Activated naive CD8-positive, alpha-beta T cell treated with anti-CD3 and anti-CD28 coated beads, Interleukin-2, amount 10 ng/mL, durations not matched to agents 7 days and 5 days (primary cell): Measurements from ENCODE around the gene PCNX2. TPM values are rescaled to one million over a fixed set of nuclear protein-coding genes. Genes with fewer than 3 reads are reported as not detected.
"Not testable (repeated sequence)": the region's sequence is repeated elsewhere in the genome, so short reads cannot be mapped to it uniquely, and the experiment has no call there.

ENCODE experiments used
- ATAC-seq: fragments of 150-1000 bp; cut with Tn5 transposase; one replicate; pipeline ENCODE4 v1.10.0; 2021; ENCODE audit warnings: low read depth, moderate library complexity
- POLR2A ChIA-PET: fragments of 350-600 bp; sonication (Branson Sonifier 250); formaldehyde crosslinking; loops from one replicate; lab custom pipeline; 2021; ENCODE audit warnings: antibody characterized with exemption; lab: Charles Lee
- DNase-seq: peaks from one replicate; pipeline ENCODE4 v3.0.0; 2021
- H3K27ac Mint-ChIP-seq: one replicate; pipeline ENCODE4 v1.8.0; 2022; ENCODE audit warnings: mild to moderate bottlenecking, mixed read lengths
- H3K27me3 Mint-ChIP-seq: one replicate; pipeline ENCODE4 v1.8.0; 2022; ENCODE audit warnings: mild to moderate bottlenecking, moderate library complexity, mixed read lengths
- H3K36me3 Mint-ChIP-seq: one replicate; pipeline ENCODE4 v1.8.0; 2021; ENCODE audit warnings: mild to moderate bottlenecking, mixed read lengths
- H3K4me1 Mint-ChIP-seq: one replicate; pipeline ENCODE4 v1.8.0; 2021; ENCODE audit warnings: mixed read lengths
- H3K4me3 Mint-ChIP-seq: one replicate; pipeline ENCODE4 v1.8.0; 2022; ENCODE audit warnings: mild to moderate bottlenecking, moderate library complexity, mixed read lengths
- H3K9me3 Mint-ChIP-seq: one replicate; pipeline ENCODE4 v1.8.0; 2021; ENCODE audit warnings: mixed read lengths
- total RNA-seq, 2 experiments: library from RNA; stranded (reverse); gene quantifications; one replicate each; pipeline ENCODE4 v1.2.3, GENCODE V29; 2021

Gene PCNX2
- total RNA-seq, 2 experiments from 2014 or later = 43.9 to 49.4 TPM

DNA sequence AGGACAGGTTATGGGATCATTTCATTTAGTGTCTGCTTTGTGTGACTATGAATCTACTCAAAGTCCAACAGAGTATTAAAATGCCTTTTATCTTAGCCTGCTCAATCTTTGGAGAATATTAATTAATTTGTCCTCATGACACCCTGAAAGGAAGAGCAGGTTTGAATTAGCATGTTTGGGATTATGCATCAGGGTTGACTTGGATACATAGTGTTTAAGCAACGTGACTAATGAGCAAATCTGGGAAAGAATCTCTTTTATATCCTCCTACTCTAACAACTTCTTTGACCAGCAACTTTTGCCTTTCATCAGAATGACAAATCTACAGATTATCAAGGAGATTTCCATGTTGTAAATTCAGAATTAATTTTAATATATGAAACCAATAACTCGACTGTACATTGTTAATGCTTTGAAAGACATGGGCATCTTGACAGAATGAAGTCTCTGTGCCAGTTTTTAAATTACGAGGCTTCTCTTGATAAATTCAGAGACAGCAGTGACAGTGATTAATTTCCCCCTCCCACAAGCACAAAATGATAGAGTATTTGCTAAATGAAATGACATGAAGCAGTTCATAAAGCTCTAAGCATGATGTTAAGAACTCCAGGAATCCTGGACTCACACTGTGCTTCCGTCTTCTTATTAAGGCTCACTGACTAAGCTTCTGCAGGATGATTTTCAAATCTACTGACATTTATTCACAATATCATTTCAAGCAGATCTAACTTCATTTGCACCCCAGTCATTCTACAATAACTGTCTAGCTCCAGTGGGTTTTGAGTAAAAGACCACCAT, 156.5 kb downstream of the PCNX2 start:
- H3K4me3 Mint-ChIP-seq = no peak overlapping the region
- ATAC-seq (no peak), DNase-seq (no peak)
- no peaks in the 10 kb centered on the region for H3K27me3 Mint-ChIP-seq
- no peaks in the 10 kb centered on the region for H3K4me1 Mint-ChIP-seq
- H3K36me3 Mint-ChIP-seq = peaks cover 9% of the 10 kb centered on the region
- POLR2A ChIA-PET = no interaction called here
- H3K9me3 Mint-ChIP-seq = no peaks in the 10 kb centered on the region
- H3K27ac Mint-ChIP-seq = no peak overlapping the region

DNA sequence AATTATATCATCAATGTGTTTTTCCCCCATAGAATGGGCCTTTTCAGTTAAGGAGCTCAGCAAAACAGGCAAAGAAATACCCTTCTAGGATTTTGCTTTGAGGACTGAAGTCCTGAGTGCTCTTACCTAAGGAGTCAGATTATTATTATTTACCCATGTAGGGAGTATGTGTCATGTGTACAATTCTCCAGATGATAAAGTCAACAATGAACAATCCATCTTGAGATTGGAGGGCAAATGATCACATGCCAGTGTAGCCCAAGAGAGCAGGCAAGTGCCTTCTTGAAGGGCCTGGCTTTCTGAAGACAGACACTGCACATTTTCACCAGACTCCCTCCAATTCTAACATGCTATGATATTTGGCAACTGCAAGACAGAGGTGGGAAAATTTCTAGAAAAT, 159.7 kb downstream of the PCNX2 start:
- POLR2A ChIA-PET = no interaction called here
- Mint-ChIP-seq H3K27ac (no peak overlapping the region), H3K9me3 (no peaks in the 10 kb centered on the region), H3K4me3 (no peak overlapping the region), H3K27me3 (no peaks in the 10 kb centered on the region), H3K4me1 (no peaks in the 10 kb centered on the region), H3K36me3 (peaks cover 25% of the 10 kb centered on the region)
- DNase-seq (no peak), ATAC-seq (no peak)

DNA sequence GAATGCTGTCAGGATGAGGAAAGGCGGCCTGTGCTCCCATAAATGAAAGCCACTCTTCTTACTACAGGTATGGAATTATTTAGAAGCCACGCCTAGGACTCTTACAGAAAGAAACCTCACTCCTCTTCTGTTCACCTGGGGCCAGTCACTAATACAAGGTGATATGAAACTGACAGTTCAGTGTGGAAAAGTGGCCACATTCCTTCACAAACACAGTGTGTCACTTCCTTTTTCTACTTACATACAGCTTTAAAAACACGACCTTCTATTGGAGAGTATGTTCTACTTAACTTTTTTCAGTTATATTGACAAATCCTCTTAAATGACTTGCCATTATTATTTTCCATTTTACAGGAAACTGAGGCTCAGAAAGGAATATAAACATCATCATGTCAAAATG, 163.1 kb downstream of the PCNX2 start:
- Mint-ChIP-seq H3K27ac (no peak overlapping the region), H3K36me3 (peaks cover 27% of the 10 kb centered on the region), H3K27me3 (no peaks in the 10 kb centered on the region), H3K4me3 (no peak overlapping the region), H3K9me3 (no peaks in the 10 kb centered on the region), H3K4me1 (no peaks in the 10 kb centered on the region)
- POLR2A ChIA-PET = no interaction called here
- no peak for DNase-seq
- ATAC-seq = no peak

DNA sequence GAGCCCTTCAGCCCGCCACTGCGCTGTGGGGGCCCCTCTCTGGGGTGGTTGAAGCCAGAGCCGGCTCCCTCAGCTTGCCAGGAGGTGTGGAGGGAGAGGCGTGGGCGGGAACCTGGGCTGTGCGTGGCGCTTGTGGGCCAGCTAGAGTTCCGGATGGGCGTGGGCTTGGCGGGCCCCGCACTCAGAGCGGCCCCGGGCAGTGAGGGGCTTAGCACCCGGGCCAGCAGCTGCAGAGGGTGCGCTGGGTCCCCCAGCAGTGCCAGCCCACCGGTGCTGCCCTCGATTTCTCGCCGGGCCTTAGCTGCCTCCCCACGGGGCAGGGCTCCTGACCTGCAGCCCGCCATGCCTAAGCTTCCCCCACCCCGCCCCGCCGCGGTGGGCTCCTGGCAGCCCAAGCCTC, 166.5 kb downstream of the PCNX2 start:
- H3K36me3 Mint-ChIP-seq = peaks cover 28% of the 10 kb centered on the region
- H3K27me3 Mint-ChIP-seq, H3K27ac Mint-ChIP-seq, DNase-seq, POLR2A ChIA-PET, H3K9me3 Mint-ChIP-seq, H3K4me3 Mint-ChIP-seq, ATAC-seq, H3K4me1 Mint-ChIP-seq: not testable (repeated sequence)

DNA sequence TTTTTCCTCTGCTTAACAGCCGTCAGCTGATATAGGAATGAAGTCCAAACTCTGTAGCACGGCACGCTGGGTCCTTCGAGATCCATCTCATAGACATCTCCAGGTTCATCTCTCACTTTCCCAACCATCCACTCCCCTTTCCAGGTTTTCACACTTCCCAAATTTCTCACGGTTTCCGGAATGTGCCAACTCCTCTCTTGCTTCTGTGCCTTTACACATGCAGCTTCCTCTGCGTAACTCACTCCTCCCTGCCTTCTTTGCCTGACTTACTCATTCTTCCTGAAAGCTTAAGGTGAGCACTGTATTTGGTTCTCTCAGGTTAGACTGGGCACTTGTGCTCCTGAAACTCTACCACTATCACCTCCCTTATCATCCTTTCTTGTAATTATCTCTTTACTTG, 168.4 kb downstream of the PCNX2 start:
- Mint-ChIP-seq H3K27ac (no peak overlapping the region), H3K9me3 (no peaks in the 10 kb centered on the region), H3K4me3 (no peak overlapping the region), H3K4me1 (no peaks in the 10 kb centered on the region), H3K27me3 (no peaks in the 10 kb centered on the region), H3K36me3 (peaks cover 17% of the 10 kb centered on the region)
- DNase-seq (no peak), ATAC-seq (no peak)
- POLR2A ChIA-PET = no interaction called here

DNA sequence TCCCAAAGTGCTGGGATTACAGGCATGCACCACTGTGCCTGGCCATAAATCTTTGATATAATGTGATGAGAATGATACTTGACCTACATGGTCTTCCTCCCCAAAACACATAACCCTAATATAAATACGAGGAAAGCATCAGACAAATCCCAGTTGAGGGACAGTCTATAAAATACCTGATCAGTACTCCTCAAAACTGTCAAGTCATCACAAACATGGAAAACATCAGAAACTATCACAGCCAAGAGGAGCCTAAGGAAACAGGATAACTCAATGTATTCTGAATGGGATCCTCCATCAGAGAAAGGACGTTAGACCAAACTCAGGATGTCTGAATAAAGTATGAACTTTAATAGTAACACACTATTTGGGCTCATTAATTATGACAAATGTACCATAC, 172.7 kb downstream of the PCNX2 start:
- POLR2A ChIA-PET = no interaction called here
- DNase-seq (no peak), ATAC-seq (no peak)
- no peaks in the 10 kb centered on the region for H3K27me3 Mint-ChIP-seq
- no peak overlapping the region for H3K27ac Mint-ChIP-seq
- no peaks in the 10 kb centered on the region for H3K4me1 Mint-ChIP-seq
- H3K9me3 Mint-ChIP-seq = peaks cover 1% of the 10 kb centered on the region
- H3K36me3 Mint-ChIP-seq = peaks cover 14% of the 10 kb centered on the region
- H3K4me3 Mint-ChIP-seq = no peak overlapping the region

DNA sequence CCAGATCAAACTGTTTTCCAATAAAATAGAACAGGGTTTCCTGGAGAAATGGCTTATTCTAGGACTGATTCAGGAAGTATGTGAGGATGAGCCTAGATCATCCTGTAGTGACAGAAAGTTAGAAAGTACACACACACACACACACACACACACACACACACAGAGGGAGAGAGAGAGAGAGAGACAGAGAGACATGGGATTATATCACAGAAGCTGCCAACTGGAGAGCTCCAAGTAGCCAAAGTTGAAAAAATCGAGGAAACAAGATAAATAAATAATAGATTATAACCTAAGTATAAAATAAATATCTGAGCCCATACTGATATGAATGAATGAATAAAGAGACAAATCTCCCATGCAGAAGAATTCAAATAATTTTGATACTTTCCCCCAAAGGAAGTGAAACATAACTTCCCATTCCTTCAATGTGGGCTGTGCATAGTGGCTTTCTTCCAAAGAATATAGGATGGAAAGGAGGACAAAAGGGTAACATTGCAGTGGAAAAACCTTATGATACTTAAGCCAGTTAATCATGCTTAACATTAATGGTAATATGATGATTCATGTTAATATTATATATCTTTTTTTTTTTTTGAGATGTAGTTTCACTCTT, 173.5 kb downstream of the PCNX2 start:
- POLR2A ChIA-PET = no interaction called here
- H3K27me3 Mint-ChIP-seq = no peaks in the 10 kb centered on the region
- H3K9me3 Mint-ChIP-seq = peaks cover 1% of the 10 kb centered on the region
- DNase-seq (no peak), ATAC-seq (no peak)
- no peaks in the 10 kb centered on the region for H3K4me1 Mint-ChIP-seq
- no peak overlapping the region for H3K4me3 Mint-ChIP-seq
- H3K36me3 Mint-ChIP-seq = peaks cover 14% of the 10 kb centered on the region
- no peak overlapping the region for H3K27ac Mint-ChIP-seq

DNA sequence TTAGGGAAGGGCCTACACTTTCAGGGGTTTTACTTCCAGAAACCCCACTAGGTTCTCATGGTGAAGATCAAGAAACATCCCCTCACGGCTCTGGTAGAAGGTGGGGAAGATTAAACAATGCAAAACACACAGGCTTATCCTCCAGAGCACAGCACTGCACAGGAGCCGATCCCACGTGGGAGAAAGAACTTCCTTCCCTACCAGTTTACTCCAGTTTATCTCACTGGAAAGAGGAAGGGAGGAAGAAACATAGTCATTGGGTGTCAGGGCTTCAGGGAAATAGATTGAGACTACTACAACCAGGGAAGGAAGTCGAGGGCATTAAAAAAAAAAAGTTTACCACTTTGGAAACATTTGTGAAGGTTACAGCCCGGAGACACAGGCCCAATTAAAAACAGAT, 180.7 kb downstream of the PCNX2 start:
- POLR2A ChIA-PET = no interaction called here
- no peaks in the 10 kb centered on the region for H3K9me3 Mint-ChIP-seq
- H3K27ac Mint-ChIP-seq = no peak overlapping the region
- ATAC-seq (no peak), DNase-seq (no peak)
- H3K4me1 Mint-ChIP-seq = peaks cover 24% of the 10 kb centered on the region
- no peak overlapping the region for H3K4me3 Mint-ChIP-seq
- H3K27me3 Mint-ChIP-seq = no peaks in the 10 kb centered on the region
- H3K36me3 Mint-ChIP-seq = peaks cover 21% of the 10 kb centered on the region

DNA sequence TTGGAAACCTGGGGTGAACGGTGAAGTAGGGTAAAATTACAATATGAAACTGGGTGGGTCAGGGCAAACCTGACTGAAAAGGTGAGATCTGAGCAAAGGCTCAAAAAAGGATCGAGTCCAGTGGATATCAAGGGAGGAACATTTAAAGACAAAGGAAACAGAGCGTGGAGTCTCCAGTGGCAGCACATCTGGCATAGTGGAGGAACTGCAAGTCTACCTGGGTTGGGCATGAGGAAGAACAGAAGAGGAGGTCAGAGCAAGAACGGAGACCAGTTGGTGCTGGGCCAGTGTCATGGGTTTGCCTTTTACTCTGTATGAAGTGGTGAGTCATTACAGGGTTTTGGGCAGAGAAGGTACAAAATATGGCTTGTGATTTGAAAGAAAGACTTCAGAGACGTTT, 181.4 kb downstream of the PCNX2 start:
- Mint-ChIP-seq H3K4me1 (peaks cover 24% of the 10 kb centered on the region), H3K27me3 (no peaks in the 10 kb centered on the region), H3K36me3 (peaks cover 22% of the 10 kb centered on the region), H3K4me3 (peak overlapping the region; percentile 1), H3K27ac (peak overlapping the region; percentile 35), H3K9me3 (no peaks in the 10 kb centered on the region)
- ATAC-seq = no peak
- DNase-seq = no peak
- POLR2A ChIA-PET = no interaction called here

DNA sequence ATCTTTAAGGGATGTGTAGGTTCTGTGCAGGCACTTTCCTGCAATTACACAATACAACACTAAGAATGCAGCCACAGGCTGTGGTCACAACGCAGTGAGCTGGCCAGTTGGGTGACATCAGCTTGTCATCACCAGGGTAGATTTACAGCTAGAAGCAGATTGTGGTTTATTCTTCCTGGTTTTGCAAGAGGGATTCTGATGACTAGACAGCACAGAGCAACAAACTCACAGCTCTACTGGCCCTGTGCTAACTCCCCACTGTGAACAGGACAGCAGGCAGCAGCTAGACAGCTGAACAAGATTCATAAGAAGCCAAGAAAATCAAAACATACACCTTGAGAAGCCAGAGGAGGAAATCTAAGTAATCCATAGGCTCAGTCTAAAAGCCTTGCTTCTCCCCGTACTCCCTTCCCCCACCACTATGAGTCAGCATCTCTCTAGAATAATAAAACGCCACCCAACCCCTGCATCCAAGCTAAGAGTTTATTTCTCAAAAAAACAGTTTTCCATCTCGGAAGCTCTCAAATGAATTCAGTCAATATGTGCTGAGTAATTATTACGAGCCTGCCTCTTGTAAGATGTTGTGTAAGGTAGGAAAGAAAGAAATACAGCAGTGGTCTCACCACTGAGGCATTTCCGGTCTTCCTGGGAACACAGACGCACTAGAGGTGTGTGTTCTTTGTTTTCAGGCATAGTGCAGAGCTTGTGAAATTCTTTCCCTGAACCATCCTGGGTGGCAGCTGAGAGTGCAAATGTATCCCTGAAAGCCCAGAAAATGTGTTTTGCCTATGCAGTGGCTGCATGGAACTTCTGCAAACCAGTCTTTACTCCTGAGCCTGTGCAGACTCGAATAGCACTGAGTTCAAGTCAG, 182.3 kb downstream of the PCNX2 start:
- peak; percentile 92 for ATAC-seq
- peak; percentile 47 for DNase-seq
- Mint-ChIP-seq H3K9me3 (no peaks in the 10 kb centered on the region), H3K27me3 (no peaks in the 10 kb centered on the region), H3K36me3 (peaks cover 23% of the 10 kb centered on the region), H3K27ac (peak overlapping the region; percentile 84), H3K4me1 (peaks cover 24% of the 10 kb centered on the region), H3K4me3 (peak overlapping the region; percentile 78)
- POLR2A ChIA-PET = interaction anchor here (0.7 kb wide), 1 partner anchor 145 kb away, joined by 3 read pairs; no protein-coding TSS in a partner anchor

DNA sequence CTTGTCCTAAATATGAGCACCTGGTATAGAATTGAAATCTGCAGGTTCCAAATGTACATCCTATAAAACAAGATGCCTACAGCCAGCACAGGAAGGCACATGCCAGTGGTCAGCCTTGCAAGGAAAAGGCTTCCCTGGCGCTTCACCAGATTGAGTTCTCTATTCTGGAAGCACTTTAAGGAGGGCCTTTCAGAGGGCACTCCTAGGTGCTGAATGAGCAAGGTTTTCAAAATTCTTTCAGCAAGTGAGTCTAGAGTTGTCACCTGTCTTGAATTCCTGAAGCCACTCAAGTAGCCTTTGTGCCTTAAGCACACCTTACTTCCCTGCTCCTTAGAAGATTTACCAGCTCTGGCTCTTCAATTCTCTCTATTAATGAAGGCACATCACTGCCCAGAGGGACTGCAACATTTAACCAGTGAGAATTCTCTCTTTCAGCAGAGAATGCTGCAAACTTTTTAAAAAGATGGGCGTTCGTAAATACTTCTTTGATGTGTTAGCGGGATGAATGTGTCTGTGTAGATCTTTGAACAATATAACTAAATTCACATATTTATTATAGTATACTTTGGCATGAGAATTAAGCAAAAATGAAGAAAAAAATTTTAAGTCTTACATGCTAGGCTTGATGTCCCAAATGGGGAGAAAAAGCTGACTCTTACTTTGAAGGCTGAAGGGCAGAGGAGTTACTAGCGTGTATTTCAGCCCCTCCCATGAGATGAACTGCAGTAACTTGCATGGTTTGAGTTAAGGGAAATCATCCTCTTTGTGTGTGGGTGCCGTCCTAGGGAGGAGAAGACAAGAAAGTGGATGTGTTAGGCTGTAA, 183.1 kb downstream of the PCNX2 start:
- H3K4me1 Mint-ChIP-seq = peaks cover 24% of the 10 kb centered on the region
- H3K36me3 Mint-ChIP-seq = peaks cover 25% of the 10 kb centered on the region
- peak overlapping the region; percentile 84 for H3K27ac Mint-ChIP-seq
- peak overlapping the region; percentile 78 for H3K4me3 Mint-ChIP-seq
- no peaks in the 10 kb centered on the region for H3K27me3 Mint-ChIP-seq
- no peak for ATAC-seq
- DNase-seq = no peak
- no peaks in the 10 kb centered on the region for H3K9me3 Mint-ChIP-seq
- POLR2A ChIA-PET = interaction anchor here (0.7 kb wide), 1 partner anchor 144 kb away, joined by 3 read pairs; no protein-coding TSS in a partner anchor

DNA sequence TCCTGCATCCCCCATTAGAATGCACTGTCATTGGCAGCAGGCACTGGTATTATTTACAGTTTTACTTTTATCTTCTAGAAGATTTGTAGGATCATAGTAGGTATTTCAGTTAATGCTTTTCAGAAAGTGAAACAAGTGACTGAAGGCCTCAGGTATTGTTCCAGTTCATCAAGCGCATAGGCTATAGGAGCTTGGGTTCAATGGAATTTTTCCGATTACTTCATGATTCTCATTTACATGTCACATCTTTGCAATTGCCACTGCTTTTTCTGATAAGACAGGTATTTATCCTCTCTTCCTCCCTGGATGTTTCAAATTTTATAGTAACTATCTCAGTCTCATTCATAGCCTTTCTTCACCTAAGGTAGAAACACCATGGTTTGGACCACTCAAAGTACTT, 183.8 kb downstream of the PCNX2 start:
- no peak for ATAC-seq
- no peak for DNase-seq
- no peak overlapping the region for H3K27ac Mint-ChIP-seq
- H3K36me3 Mint-ChIP-seq = peaks cover 27% of the 10 kb centered on the region
- H3K4me3 Mint-ChIP-seq = no peak overlapping the region
- H3K4me1 Mint-ChIP-seq = peaks cover 24% of the 10 kb centered on the region
- H3K27me3 Mint-ChIP-seq = no peaks in the 10 kb centered on the region
- no peaks in the 10 kb centered on the region for H3K9me3 Mint-ChIP-seq
- POLR2A ChIA-PET = no interaction called here

DNA sequence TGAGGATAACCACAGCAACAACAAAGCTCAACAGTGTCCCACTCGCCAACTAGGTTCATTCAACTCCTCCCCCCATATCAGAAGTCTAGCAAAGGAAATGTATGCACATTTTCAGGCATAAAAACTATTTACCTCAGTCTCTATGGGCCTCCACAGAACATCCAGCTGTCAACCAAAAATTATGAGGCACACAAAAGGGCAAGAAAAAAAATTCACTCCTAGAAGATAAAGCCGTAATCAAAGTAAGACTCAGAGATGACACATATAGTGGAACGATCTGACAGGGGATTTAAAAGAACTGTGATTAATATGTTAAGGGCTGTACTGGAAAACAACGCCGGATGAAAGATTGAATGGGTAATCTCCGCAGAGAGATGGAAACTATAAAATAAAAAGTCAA, 186.4 kb downstream of the PCNX2 start:
- Mint-ChIP-seq H3K27me3 (no peaks in the 10 kb centered on the region), H3K27ac (no peak overlapping the region), H3K4me3 (no peak overlapping the region), H3K9me3 (no peaks in the 10 kb centered on the region), H3K36me3 (peaks cover 22% of the 10 kb centered on the region), H3K4me1 (peaks cover 18% of the 10 kb centered on the region)
- ATAC-seq (no peak), DNase-seq (no peak)
- POLR2A ChIA-PET = no interaction called here
